Measurements from ENCODE around the gene KRTAP4-6. TPM values are rescaled to one million over a fixed set of nuclear protein-coding genes. Genes with fewer than 3 reads are reported as not detected.
"Not testable (repeated sequence)": the region's sequence is repeated elsewhere in the genome, so short reads cannot be mapped to it uniquely, and the experiment has no call there.

KRTAP4-6 gene
- total RNA-seq, 4 donors from 2014 or later, result not detected

- H3K27ac ChIP-seq, result no peak overlapping the region
- DNase-seq, result no peak
- H3K9me3 ChIP-seq, result no peaks in the 10 kb centered on the region
- no peak overlapping the region for H3K4me3 ChIP-seq
- intact Hi-C loops (cut with DNase I; ENCODE audit: low total_unique reads), result no loop called here
- no peaks in the 10 kb centered on the region for H3K36me3 ChIP-seq
- no peaks in the 10 kb centered on the region for H3K4me1 ChIP-seq
- TF ChIP-seq POLR2A (IDR thresholded peaks at IDR 0.05) (no peak), CTCF (IDR thresholded peaks at IDR 0.05) (no peak)
- H3K27me3 ChIP-seq, result no peaks in the 10 kb centered on the region
These were observed 13.5 kb upstream of the KRTAP4-6 start for GRCh38 chr17:41153856-41154255.

DNA sequence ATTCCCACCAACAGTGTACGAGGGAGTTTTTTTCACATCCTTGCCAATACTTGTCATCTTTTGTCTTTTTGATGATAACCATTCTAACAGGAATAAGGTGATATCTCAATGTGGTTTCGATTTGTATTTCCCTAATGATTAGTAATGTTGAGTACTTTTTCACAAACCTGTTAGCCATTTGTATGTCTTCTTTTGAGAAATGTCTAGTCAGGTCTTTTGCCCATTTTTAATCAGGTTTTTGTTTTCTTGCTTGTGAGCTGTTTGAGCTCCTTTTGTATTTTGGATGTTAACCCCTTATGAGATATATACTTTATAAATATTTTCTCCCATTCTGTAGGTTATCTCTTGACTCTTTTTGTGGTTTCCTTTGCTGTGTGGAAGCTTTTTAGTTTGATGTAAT is 11.2 kb upstream of the KRTAP4-6 start:
- no peaks in the 10 kb centered on the region for H3K36me3 ChIP-seq
- no peaks in the 10 kb centered on the region for H3K4me1 ChIP-seq
- no peak for DNase-seq
- no peak overlapping the region for H3K27ac ChIP-seq
- no peaks in the 10 kb centered on the region for H3K27me3 ChIP-seq
- no peaks in the 10 kb centered on the region for H3K9me3 ChIP-seq
- intact Hi-C loops (cut with DNase I; ENCODE audit: low total_unique reads), result no loop called here
- H3K4me3 ChIP-seq, result no peak overlapping the region
- no peak for TF ChIP-seq CTCF (IDR thresholded peaks at IDR 0.05)
- TF ChIP-seq POLR2A (IDR thresholded peaks at IDR 0.05), result no peak

- no peak for DNase-seq
These were observed 9.7 kb upstream of the KRTAP4-6 start for GRCh38 chr17:41150026-41150425.

DNA sequence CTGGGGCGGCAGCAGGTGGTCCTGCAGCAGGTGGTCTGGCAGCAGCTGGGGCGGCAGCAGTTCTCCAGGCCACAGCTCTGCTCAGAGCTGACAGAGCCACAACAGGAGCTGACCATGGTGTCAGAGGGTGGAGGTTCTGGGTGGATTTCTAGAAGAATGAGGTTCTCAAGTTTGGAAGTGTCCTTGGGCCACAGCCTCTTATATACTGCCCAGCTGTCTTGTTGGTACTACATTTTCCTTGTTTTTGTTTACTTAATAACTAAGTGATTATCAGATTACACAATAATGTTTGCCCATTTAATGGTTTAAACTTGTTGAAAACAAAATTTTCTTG is 9.3 kb upstream of the KRTAP4-6 start, which contains the start of gene KRTAP4-5:
KRTAP4-5 (minus strand) TSS at position 174 of the 334 bp plus-strand sequence; CDS start at position 116, 58 bp downstream.
- TF ChIP-seq CTCF (IDR thresholded peaks at IDR 0.05) (no peak), POLR2A (IDR thresholded peaks at IDR 0.05) (no peak)
- intact Hi-C loops (cut with DNase I; ENCODE audit: low total_unique reads), result no loop called here
- H3K27ac ChIP-seq, result no peak within 1 kb of the TSS
- H3K4me1 ChIP-seq, result no peaks in the 10 kb centered on the region
- DNase-seq, result no peak
- no peaks in the 10 kb centered on the region for H3K9me3 ChIP-seq
- H3K27me3 ChIP-seq, result no peaks in the 10 kb centered on the region
- H3K36me3 ChIP-seq, result no peaks in the 10 kb centered on the region
- H3K4me3 ChIP-seq, result no peak within 1 kb of the TSS

More at GRCh38 chr17:41150026-41150425, 9.7 kb upstream of the KRTAP4-6 start:
- no peaks in the 10 kb centered on the region for H3K27me3 ChIP-seq
- H3K27ac ChIP-seq, result no peak overlapping the region
- TF ChIP-seq POLR2A (IDR thresholded peaks at IDR 0.05), result no peak
- TF ChIP-seq CTCF (IDR thresholded peaks at IDR 0.05), result no peak
- H3K4me3 ChIP-seq, result no peak overlapping the region
- no peaks in the 10 kb centered on the region for H3K4me1 ChIP-seq
- H3K36me3 ChIP-seq, result no peaks in the 10 kb centered on the region
- intact Hi-C loops (cut with DNase I; ENCODE audit: low total_unique reads), result no loop called here
- no peaks in the 10 kb centered on the region for H3K9me3 ChIP-seq

GRCh38 chr17:41148971-41149651 is 8.8 kb upstream of the KRTAP4-6 start:
- intact Hi-C loops (cut with DNase I; ENCODE audit: low total_unique reads), result not testable (repeated sequence)

More at GRCh38 chr17:41148971-41149651, 8.8 kb upstream of the KRTAP4-6 start:
- not testable (repeated sequence) for H3K27ac ChIP-seq, DNase-seq, H3K27me3 ChIP-seq, H3K36me3 ChIP-seq, H3K4me1 ChIP-seq, H3K9me3 ChIP-seq, H3K4me3 ChIP-seq

All from uterus (tissue), 4 donors.